B cell (primary cell): Measurements from ENCODE around the gene TEPSIN. TPM values are rescaled to one million over a fixed set of nuclear protein-coding genes. Genes with fewer than 3 reads are reported as not detected.

Experiments used
- ATAC-seq: fragments of 200-7000 bp; cut with Tn5 transposase; one replicate; pipeline ENCODE4 v1.10.0; 2021; ENCODE audit warnings: low read depth, mild to moderate bottlenecking, moderate number of reproducible peaks, moderate library complexity
- CTCF ChIA-PET: fragments of 350-600 bp; sonication (Branson Sonifier 250); formaldehyde crosslinking; loops from one replicate; lab custom pipeline; 2021; ENCODE audit warnings: antibody characterized with exemption, inconsistent platforms; lab: Charles Lee
- POLR2A ChIA-PET: fragments of 350-600 bp; sonication (Branson Sonifier 250); formaldehyde crosslinking; loops from one replicate; lab custom pipeline; 2021; ENCODE audit warnings: antibody characterized with exemption; lab: Charles Lee
- DNase-seq: peaks from one replicate; pipeline ENCODE4 v3.0.0; 2013
- H2AFZ ChIP-seq: 2 replicates; pipeline ENCODE4 v1.6.1; 2012; ENCODE audit warnings: mild to moderate bottlenecking, low read depth, low read length; ENCODE audit not compliant: insufficient read depth, poor library complexity, severe bottlenecking
- H3K27ac ChIP-seq, 2 donors: 1 replicate in 1 of 2; 2 replicates in 1 of 2; pipeline ENCODE4 v1.5.1; 2012 to 2013; ENCODE audit warnings: low read length in 2 of 2, mild to moderate bottlenecking in 2 of 2, moderate library complexity in 1 of 2
- H3K27me3 ChIP-seq, 4 experiments: fragments of 200-600 bp in 1 of 4; sonication (generic) in 1 of 4; replicated peaks in 1 of 4; 1 replicate in 2 of 4; 2 replicates in 2 of 4; pipeline versions ENCODE4 v1.6.1 to v1.7.0; 2013 to 2016; ENCODE audit warnings: low read length in 3 of 4, mild to moderate bottlenecking in 2 of 4, mixed read lengths in 1 of 4, moderate library complexity in 1 of 4; ENCODE audit not compliant: insufficient read depth in 4 of 4, control insufficient read depth in 3 of 4; ENCODE audit errors: control extremely low read depth in 1 of 4
- H3K36me3 ChIP-seq, 2 experiments: replicated peaks in 1 of 2; 1 replicate in 1 of 2; 2 replicates in 1 of 2; pipeline versions ENCODE4 v1.6.1 to v1.7.1; 2013; ENCODE audit warnings: low read length in 1 of 2; ENCODE audit not compliant: insufficient read depth in 2 of 2, control insufficient read depth in 1 of 2; ENCODE audit errors: control extremely low read depth in 1 of 2, extremely low read depth in 1 of 2
- H3K4me1 ChIP-seq, 2 donors: fragments of 200-600 bp in 1 of 2; sonication (generic) in 1 of 2; 1 replicate in 1 of 2; 2 replicates in 1 of 2; pipeline versions ENCODE4 v1.5.1 to v1.6.1; 2013 to 2017; ENCODE audit warnings: low read length in 2 of 2; ENCODE audit not compliant: control insufficient read depth in 2 of 2, insufficient read depth in 2 of 2
- H3K4me2 ChIP-seq: replicated peaks from 2 replicates; pipeline ENCODE3; 2012; ENCODE audit warnings: mild to moderate bottlenecking, low read depth, low read length; ENCODE audit not compliant: poor library complexity, severe bottlenecking
- H3K4me3 ChIP-seq, 5 experiments: fragments of 200-600 bp in 1 of 5; sonication (generic) in 1 of 5; 1 replicate in 3 of 5; 2 replicates in 2 of 5; pipeline versions ENCODE4 v1.5.1 to v1.7.0; 2011 to 2016; ENCODE audit warnings: low read length in 4 of 5, mild to moderate bottlenecking in 4 of 5, low read depth in 2 of 5, control low read depth in 1 of 5, moderate library complexity in 1 of 5; ENCODE audit not compliant: insufficient read depth in 1 of 5; ENCODE audit errors: control extremely low read depth in 1 of 5, extremely low read depth in 1 of 5
- H3K79me2 ChIP-seq: fragments of 200-600 bp; sonication (generic); one replicate; pipeline ENCODE4 v1.6.0; 2016; ENCODE audit warnings: low read length; ENCODE audit not compliant: control insufficient read depth, insufficient read depth
- H3K9ac ChIP-seq: fragments of 200-600 bp; sonication (generic); 2 replicates; pipeline ENCODE4 v1.6.1; 2017; ENCODE audit warnings: mild to moderate bottlenecking, low read length, moderate library complexity
- H3K9me3 ChIP-seq, 3 donors: one replicate each; pipeline versions ENCODE4 v1.6.1 to v1.7.1; 2013; ENCODE audit warnings: low read length in 2 of 3; ENCODE audit not compliant: control insufficient read depth in 2 of 3, insufficient read depth in 1 of 3; ENCODE audit errors: control extremely low read depth in 1 of 3
- H4K20me1 ChIP-seq: 2 replicates; pipeline ENCODE4 v1.6.0; 2012; ENCODE audit warnings: mild to moderate bottlenecking, low read length; ENCODE audit not compliant: insufficient read depth, control insufficient read depth, poor library complexity, severe bottlenecking
- H3K27ac Mint-ChIP-seq: one replicate; pipeline ENCODE4 v1.8.0; 2021; ENCODE audit warnings: mixed read lengths
- H3K27me3 Mint-ChIP-seq: one replicate; pipeline ENCODE4 v1.8.0; 2021; ENCODE audit warnings: mixed read lengths
- H3K4me1 Mint-ChIP-seq: one replicate; pipeline ENCODE4 v1.8.0; 2021; ENCODE audit warnings: mixed read lengths
- H3K4me3 Mint-ChIP-seq: one replicate; pipeline ENCODE4 v1.8.0; 2021; ENCODE audit warnings: mixed read lengths
- H3K9me3 Mint-ChIP-seq: one replicate; pipeline ENCODE4 v1.8.0; 2022; ENCODE audit warnings: mixed read lengths; ENCODE audit not compliant: insufficient read depth
- EZH2 ChIP-seq: IDR thresholded peaks from 2 replicates; pipeline ENCODE4 v1.6.1; 2012; ENCODE audit warnings: borderline replicate concordance, low read depth, mild to moderate bottlenecking, moderate library complexity, low read length; ENCODE audit not compliant: insufficient read depth, poor library complexity, severe bottlenecking
- WGBS: methylation state at CpG from one replicate; pipeline ENCODE4 v1.1.5; 2013; ENCODE audit warnings: missing lambda C conversion rate; ENCODE audit not compliant: insufficient coverage; 5-methylcytosine and 5-hydroxymethylcytosine counted together
- intact Hi-C: fragments of 100-400 bp; cut with micrococcal nuclease; formaldehyde crosslinking; loops from one replicate; pipeline ENCODE4 v1.10.0; 2022
- polyA plus RNA-seq: library from polyadenylated mRNA; depleted of rRNA; stranded (reverse); fragments of >200 nt; gene quantifications from 2 replicates; pipeline ENCODE4 v1.2.3, GENCODE V29; 2012
- total RNA-seq, 2 donors: library from RNA; stranded (reverse); fragments of 120-200 nt in 1 of 2; gene quantifications; 1 replicate in 1 of 2; 2 replicates in 1 of 2; pipeline versions ENCODE4 v1.2.3 to v1.2.4, GENCODE V29; 2013 to 2022
- TF ChIP-seq, protein P1 (sequence below): fragments of 200-600 bp; IDR thresholded peaks from one replicate; pipeline ENCODE4 v1.8.0; 2022; ENCODE audit warnings: antibody characterized with exemption, mild to moderate bottlenecking

Gene TEPSIN
- total and polyA plus RNA-seq, 2 donors (not counting 1 experiment from before 2014, with no cell fraction given), result 180 to 273 TPM

DNA sequence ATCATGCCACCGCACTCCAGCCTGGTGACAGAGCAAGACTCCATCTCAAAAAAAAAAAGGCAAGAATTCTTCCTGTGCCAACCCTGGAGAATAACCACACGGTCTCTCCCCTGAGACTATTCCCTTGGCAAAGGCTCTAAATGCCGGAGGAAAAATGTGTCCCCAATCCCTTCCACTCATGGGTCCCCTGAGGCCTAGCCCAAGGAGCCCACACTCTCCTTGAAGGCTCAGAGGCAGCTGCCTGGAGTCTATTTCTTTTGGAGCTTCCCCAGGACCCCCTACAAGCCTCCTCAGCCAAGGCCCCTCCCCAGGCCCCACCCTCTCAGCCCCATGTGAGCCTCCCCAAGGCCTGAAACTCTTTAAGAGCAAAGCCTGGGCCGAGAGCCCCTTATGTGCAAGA is 32.7 kb downstream of the TEPSIN start:
- no peak overlapping the region for H3K4me2 ChIP-seq
- no peak overlapping the region for H2AFZ ChIP-seq
- Mint-ChIP-seq H3K27ac (no peak overlapping the region), H3K4me3 (no peak overlapping the region), H3K4me1 (peaks cover 4% of the 10 kb centered on the region), H3K9me3 (no peaks in the 10 kb centered on the region), H3K27me3 (no peaks in the 10 kb centered on the region)
- intact Hi-C loops, result no loop called here
- TF ChIP-seq EZH2, result no peak
- TF ChIP-seq, protein P1, sequence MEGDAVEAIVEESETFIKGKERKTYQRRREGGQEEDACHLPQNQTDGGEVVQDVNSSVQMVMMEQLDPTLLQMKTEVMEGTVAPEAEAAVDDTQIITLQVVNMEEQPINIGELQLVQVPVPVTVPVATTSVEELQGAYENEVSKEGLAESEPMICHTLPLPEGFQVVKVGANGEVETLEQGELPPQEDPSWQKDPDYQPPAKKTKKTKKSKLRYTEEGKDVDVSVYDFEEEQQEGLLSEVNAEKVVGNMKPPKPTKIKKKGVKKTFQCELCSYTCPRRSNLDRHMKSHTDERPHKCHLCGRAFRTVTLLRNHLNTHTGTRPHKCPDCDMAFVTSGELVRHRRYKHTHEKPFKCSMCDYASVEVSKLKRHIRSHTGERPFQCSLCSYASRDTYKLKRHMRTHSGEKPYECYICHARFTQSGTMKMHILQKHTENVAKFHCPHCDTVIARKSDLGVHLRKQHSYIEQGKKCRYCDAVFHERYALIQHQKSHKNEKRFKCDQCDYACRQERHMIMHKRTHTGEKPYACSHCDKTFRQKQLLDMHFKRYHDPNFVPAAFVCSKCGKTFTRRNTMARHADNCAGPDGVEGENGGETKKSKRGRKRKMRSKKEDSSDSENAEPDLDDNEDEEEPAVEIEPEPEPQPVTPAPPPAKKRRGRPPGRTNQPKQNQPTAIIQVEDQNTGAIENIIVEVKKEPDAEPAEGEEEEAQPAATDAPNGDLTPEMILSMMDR, result no peak
- H3K27me3 ChIP-seq, result no peaks in the 10 kb centered on the region
- H3K27ac ChIP-seq, result no peak overlapping the region
- DNase-seq, result no peak
- no peaks in the 10 kb centered on the region for H4K20me1 ChIP-seq
- no peak overlapping the region for H3K9ac ChIP-seq
- peaks cover 19% of the 10 kb centered on the region for H3K79me2 ChIP-seq
- H3K9me3 ChIP-seq, result no peaks in the 10 kb centered on the region
- H3K36me3 ChIP-seq, result peaks cover 0 to 10% of the 10 kb centered on the region in 2 experiments
- peaks cover 3% of the 10 kb centered on the region in 2 donors for H3K4me1 ChIP-seq
- ChIA-PET CTCF (no interaction called here), POLR2A (no interaction called here)
- ATAC-seq, result no peak
- no peak overlapping the region for H3K4me3 ChIP-seq
- 94% methylated on average over 4 of the region's 4 CpGs for WGBS

DNA sequence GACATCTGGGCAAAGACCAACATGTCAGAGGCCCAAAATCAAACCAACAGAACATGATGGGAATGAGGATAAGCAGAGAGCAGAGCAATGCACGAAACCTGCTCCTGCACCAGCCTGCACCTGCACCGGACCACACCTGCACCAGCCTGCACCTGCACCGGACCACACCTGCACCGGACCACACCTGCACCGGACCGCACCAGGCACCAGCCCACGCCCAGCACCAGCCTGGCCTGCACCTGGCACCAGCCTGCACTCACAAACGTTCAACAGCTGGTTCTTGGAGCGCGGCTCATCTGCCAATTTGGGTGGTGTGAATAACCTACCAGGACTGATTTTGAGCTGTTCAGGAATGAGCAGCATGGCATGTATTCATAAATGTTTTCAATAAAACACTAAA is 34.3 kb downstream of the TEPSIN start:
- ChIA-PET CTCF (no interaction called here), POLR2A (interaction anchor here (0.6 kb wide), 1 partner anchor 1234 kb away, joined by 4 read pairs; no protein-coding TSS in a partner anchor)
- Histone ChIP-seq H3K4me3 (no peak overlapping the region), H3K27me3 (no peaks in the 10 kb centered on the region), H3K4me2 (no peak overlapping the region), H3K9ac (no peak overlapping the region), H3K4me1 (peaks cover 3% of the 10 kb centered on the region in 2 donors), H3K9me3 (no peaks in the 10 kb centered on the region), H2AFZ (no peak overlapping the region), H3K79me2 (peaks cover 17% of the 10 kb centered on the region), H3K36me3 (peaks cover 0 to 12% of the 10 kb centered on the region in 2 experiments), H4K20me1 (no peaks in the 10 kb centered on the region), H3K27ac (no peak overlapping the region)
- H3K27me3 Mint-ChIP-seq, result no peaks in the 10 kb centered on the region
- no peaks in the 10 kb centered on the region for H3K9me3 Mint-ChIP-seq
- intact Hi-C loops, result no loop called here
- WGBS, result 75% methylated on average over 7 of the region's 10 CpGs
- H3K27ac Mint-ChIP-seq, result no peak overlapping the region
- peaks cover 4% of the 10 kb centered on the region for H3K4me1 Mint-ChIP-seq
- no peak for ATAC-seq
- TF ChIP-seq EZH2, result no peak
- TF ChIP-seq, protein P1, result no peak
- DNase-seq, result no peak
- no peak overlapping the region for H3K4me3 Mint-ChIP-seq
